ENCODE data around the gene ELP1.

GRCh38 chr9:108928386-108928785, 5.5 kb downstream of the ELP1 start:
- TF ChIP-seq EZH2phosphoT487 (IDR thresholded peaks at IDR 0.05; ENCODE audit: insufficient read depth, low read depth): no peak
- no peak for TF ChIP-seq EZH2 (IDR thresholded peaks at IDR 0.05; ENCODE audit: insufficient read depth, poor library complexity, severe bottlenecking)
